ENCODE results near the gene PRKCB. TPM values are rescaled to one million over a fixed set of nuclear protein-coding genes. Genes with fewer than 3 reads are reported as not detected.

PRKCB gene
- total and polyA plus RNA-seq, 2 experiments from 2014 or later: 3.7 to 16.4 TPM

- Histone ChIP-seq H2AFZ (no peak overlapping the region), H3K36me3 (ENCODE audit: insufficient read depth) (no peaks in the 10 kb centered on the region), H3K4me3 (no peak overlapping the region), H3K9me2 (ENCODE audit: insufficient read depth) (no peaks in the 10 kb centered on the region), H3F3A (replicated peaks; ENCODE audit: low read depth) (no peaks in the 10 kb centered on the region), H3K4me1 (ENCODE audit: insufficient read depth) (peaks cover 13% of the 10 kb centered on the region), H4K20me1 (replicated peaks; ENCODE audit: insufficient read depth) (no peaks in the 10 kb centered on the region), H3K27me3 (ENCODE audit: insufficient read depth) (no peaks in the 10 kb centered on the region), H3K4me2 (no peak overlapping the region), H3K27ac (ENCODE audit: low read depth) (no peak overlapping the region), H3K79me2 (replicated peaks; ENCODE audit: insufficient read depth) (no peaks in the 10 kb centered on the region)
- DNase-seq (ENCODE audit: low spot score): no peak
- no peak overlapping the region for H3K4me3 Mint-ChIP-seq
- no peak for ATAC-seq
- peak overlapping the region; percentile 22; the same call in 1 of the 2 replicates for H3K27ac Mint-ChIP-seq
- H3K27me3 Mint-ChIP-seq (ENCODE audit: insufficient read depth, low read depth, poor library complexity): peaks cover 6% of the 10 kb centered on the region
- TF ChIP-seq EZH2phosphoT487 (IDR thresholded peaks at IDR 0.05; ENCODE audit: unreplicated experiment): no peak
- no peak for TF ChIP-seq REST (IDR thresholded peaks at IDR 0.05; ENCODE audit: unreplicated experiment)
- TF ChIP-seq NANOG (IDR thresholded peaks at IDR 0.05; ENCODE audit: borderline replicate concordance): no peak
- TF ChIP-seq JUNB (IDR thresholded peaks at IDR 0.05; ENCODE audit: unreplicated experiment): no peak
- TF ChIP-seq STAT1 (IDR thresholded peaks at IDR 0.05; ENCODE audit: unreplicated experiment): no peak
- no peak for TF ChIP-seq ZNF462 (CRISPR knock-in tag; IDR thresholded peaks at IDR 0.05)
- TF ChIP-seq CREB1 (CRISPR knock-in tag; IDR thresholded peaks at IDR 0.05; ENCODE audit: low read depth): no peak
- no peak for TF ChIP-seq ETS1 (IDR thresholded peaks at IDR 0.05)
- TF ChIP-seq ZNF331 (CRISPR knock-in tag; IDR thresholded peaks at IDR 0.05; ENCODE audit: low read depth): no peak
- peaks cover 22% of the 10 kb centered on the region for H3K4me1 Mint-ChIP-seq
- H3K9me3 Mint-ChIP-seq: no peaks in the 10 kb centered on the region
- no peaks in the 10 kb centered on the region for H3K36me3 Mint-ChIP-seq (ENCODE audit: low read depth)
These were observed 72.1 kb downstream of the PRKCB start for GRCh38 chr16:23907903-23908302.
